Activated CD8-positive, alpha-beta T cell treated with anti-CD3 and anti-CD28 coated beads, Interleukin-2, amount 10 ng/mL, durations not matched to agents 7 days and 5 days (primary cell): Measurements from ENCODE around the gene CEMIP. TPM values are rescaled to one million over a fixed set of nuclear protein-coding genes. Genes with fewer than 3 reads are reported as not detected.

Experiments used
- ATAC-seq: fragments of 150-1000 bp; cut with Tn5 transposase; one replicate; pipeline ENCODE4 v1.10.0; 2021; ENCODE audit warnings: moderate library complexity
- CTCF ChIA-PET: fragments of 350-600 bp; sonication (Branson Sonifier 250); formaldehyde crosslinking; loops from one replicate; lab custom pipeline; 2021; ENCODE audit warnings: antibody characterized with exemption; lab: Charles Lee
- POLR2A ChIA-PET: fragments of 350-600 bp; sonication (Branson Sonifier 250); formaldehyde crosslinking; loops from one replicate; lab custom pipeline; 2021; ENCODE audit warnings: antibody characterized with exemption; lab: Charles Lee
- DNase-seq: peaks from one replicate; pipeline ENCODE4 v3.0.0-alpha.2; 2020
- H3K27ac Mint-ChIP-seq: one replicate; pipeline ENCODE4 v1.8.0; 2021; ENCODE audit warnings: mild to moderate bottlenecking, mixed read lengths
- H3K27me3 Mint-ChIP-seq: one replicate; pipeline ENCODE4 v1.8.0; 2021; ENCODE audit warnings: low read depth, mixed read lengths
- H3K36me3 Mint-ChIP-seq: one replicate; pipeline ENCODE4 v1.8.0; 2021; ENCODE audit warnings: low read depth, mixed read lengths
- H3K4me1 Mint-ChIP-seq: one replicate; pipeline ENCODE4 v1.8.0; 2021; ENCODE audit warnings: low read depth, mixed read lengths
- H3K4me3 Mint-ChIP-seq: one replicate; pipeline ENCODE4 v1.8.0; 2021; ENCODE audit warnings: mild to moderate bottlenecking, mixed read lengths
- H3K9me3 Mint-ChIP-seq: one replicate; pipeline ENCODE4 v1.8.0; 2022; ENCODE audit warnings: mixed read lengths; ENCODE audit not compliant: insufficient read depth
- total RNA-seq, 2 experiments: library from RNA; stranded (reverse); gene quantifications; one replicate each; pipeline ENCODE4 v1.2.3, GENCODE V29; 2021

The CEMIP gene
- total RNA-seq, 2 experiments from 2014 or later, result not detected

DNA sequence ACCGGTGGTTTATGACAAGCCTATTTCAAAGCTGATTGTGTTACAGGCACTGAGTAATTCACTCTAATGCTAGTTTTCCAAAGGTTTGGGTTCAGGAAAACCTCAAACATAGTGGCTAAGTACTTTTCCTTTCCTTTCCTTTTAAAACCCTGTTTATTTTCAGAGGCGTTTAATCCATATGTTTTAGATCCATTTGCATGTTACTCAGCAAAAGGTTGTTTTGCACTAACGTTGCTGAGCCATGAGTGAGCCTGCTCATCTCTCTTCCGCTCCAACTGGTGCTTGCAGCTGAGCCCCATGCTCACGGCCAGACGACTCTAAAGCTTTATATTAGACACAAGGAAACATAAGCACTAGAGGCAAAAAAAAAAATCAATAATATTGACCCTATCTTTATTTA, 9.4 kb downstream of the CEMIP start:
- DNase-seq, result no peak
- no peak overlapping the region for H3K27ac Mint-ChIP-seq
- no peak for ATAC-seq
- peaks cover 2% of the 10 kb centered on the region for H3K4me1 Mint-ChIP-seq
- H3K4me3 Mint-ChIP-seq, result no peak overlapping the region
- POLR2A ChIA-PET, result no interaction called here
- H3K36me3 Mint-ChIP-seq, result no peaks in the 10 kb centered on the region
- peaks cover 17% of the 10 kb centered on the region for H3K27me3 Mint-ChIP-seq
- H3K9me3 Mint-ChIP-seq, result no peaks in the 10 kb centered on the region
- CTCF ChIA-PET, result interaction anchor here (2.0 to 3.3 kb wide), 2 partner anchors 9 to 12 kb away, joined by 6 to 30 read pairs; partner anchors contain the start of gene CEMIP

DNA sequence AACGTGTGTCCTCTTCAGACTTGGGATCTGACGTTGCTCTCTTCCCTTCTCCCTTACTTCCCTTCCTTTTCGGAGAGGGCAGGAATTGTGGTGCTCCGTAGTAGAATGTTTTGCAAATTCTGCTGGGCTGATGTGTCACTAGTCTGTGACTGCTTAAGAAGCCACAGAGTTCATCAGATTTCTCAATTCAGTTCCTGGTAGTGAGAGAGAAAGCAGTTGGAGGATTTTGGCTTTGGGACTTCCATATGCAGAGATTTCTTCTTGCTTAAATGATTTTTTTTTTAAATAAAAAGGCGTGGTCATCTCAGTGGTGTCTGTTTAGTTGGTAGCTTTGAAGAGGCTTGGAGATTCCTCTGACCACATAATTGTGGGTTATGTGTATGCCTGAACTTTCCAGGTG, 10.1 kb downstream of the CEMIP start:
- H3K4me1 Mint-ChIP-seq, result no peaks in the 10 kb centered on the region
- POLR2A ChIA-PET, result no interaction called here
- CTCF ChIA-PET, result no interaction called here
- ATAC-seq (no peak), DNase-seq (no peak)
- peaks cover 17% of the 10 kb centered on the region for H3K27me3 Mint-ChIP-seq
- H3K9me3 Mint-ChIP-seq, result no peaks in the 10 kb centered on the region
- no peak overlapping the region for H3K27ac Mint-ChIP-seq
- no peaks in the 10 kb centered on the region for H3K36me3 Mint-ChIP-seq
- H3K4me3 Mint-ChIP-seq, result no peak overlapping the region

DNA sequence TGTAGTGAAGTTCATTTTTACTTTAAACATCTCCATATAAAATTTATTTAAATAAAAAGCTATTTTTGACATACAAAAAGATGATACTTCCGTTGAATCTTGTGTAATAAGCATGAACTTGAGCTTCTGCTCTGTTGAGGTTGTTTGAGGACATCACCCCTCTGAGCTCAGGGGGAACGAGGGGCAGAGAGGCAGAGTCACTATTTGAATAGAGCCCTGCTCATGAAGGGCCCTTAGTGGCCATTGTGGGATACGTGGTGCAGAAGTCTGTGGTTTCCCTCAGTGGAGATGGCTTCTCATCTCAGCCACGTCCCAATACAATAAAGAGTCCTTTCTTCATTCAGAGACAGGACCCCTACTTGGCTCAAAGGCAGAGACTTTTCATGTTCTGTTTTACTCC, 10.6 kb downstream of the CEMIP start:
- DNase-seq (no peak), ATAC-seq (no peak)
- POLR2A ChIA-PET, result no interaction called here
- Mint-ChIP-seq H3K4me3 (no peak overlapping the region), H3K36me3 (no peaks in the 10 kb centered on the region), H3K4me1 (no peaks in the 10 kb centered on the region), H3K27ac (no peak overlapping the region), H3K27me3 (peaks cover 20% of the 10 kb centered on the region), H3K9me3 (no peaks in the 10 kb centered on the region)
- CTCF ChIA-PET, result interaction anchor here (1.1 kb wide), 1 partner anchor 14 kb away, joined by 3 read pairs; no protein-coding TSS in a partner anchor

DNA sequence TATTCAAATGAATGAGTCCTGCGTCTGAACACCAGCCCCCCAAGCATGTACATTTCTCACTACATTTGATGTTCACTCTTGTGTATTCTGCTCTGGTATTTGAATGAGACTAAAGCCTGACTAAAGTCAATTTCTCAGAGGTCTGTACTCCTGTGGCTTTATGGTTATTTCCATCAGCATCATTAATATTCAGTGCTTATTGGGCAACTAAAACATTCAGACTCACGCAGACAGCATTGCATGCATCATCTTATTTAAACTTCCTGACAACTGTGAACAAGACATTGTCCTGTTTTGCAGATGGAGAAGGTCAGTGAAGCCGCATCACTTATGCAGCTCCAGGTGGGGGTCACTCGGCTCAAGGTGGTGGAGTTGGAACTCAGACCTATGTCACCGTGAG, 11.1 kb downstream of the CEMIP start:
- no peak for DNase-seq
- CTCF ChIA-PET, result interaction anchor here (1.1 kb wide), 1 partner anchor 13 kb away, joined by 3 read pairs; no protein-coding TSS in a partner anchor
- POLR2A ChIA-PET, result no interaction called here

DNA sequence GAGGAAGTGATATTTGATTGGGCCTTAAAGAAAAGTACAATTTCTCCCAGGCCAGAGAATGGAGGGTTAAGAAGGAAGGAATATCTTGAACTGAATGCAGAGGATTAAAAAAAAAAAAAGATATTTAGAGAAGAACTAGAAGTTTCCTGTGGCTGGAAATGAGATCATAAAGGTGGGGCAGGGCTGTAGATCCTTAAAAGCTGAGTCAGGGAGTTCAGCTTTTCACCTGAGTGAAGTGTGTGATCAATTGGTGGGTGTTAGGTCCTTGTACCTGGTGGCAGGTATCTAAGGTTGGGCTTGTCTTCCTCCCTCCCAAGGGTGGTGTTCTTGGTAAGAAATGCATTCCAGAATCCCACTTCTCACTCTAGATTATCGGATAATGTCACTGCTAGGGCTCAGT, 11.8 kb downstream of the CEMIP start:
- DNase-seq (no peak), ATAC-seq (no peak)
- Mint-ChIP-seq H3K4me3 (no peak overlapping the region), H3K27me3 (peaks cover 24% of the 10 kb centered on the region), H3K9me3 (no peaks in the 10 kb centered on the region), H3K27ac (no peak overlapping the region), H3K36me3 (no peaks in the 10 kb centered on the region), H3K4me1 (no peaks in the 10 kb centered on the region)
- CTCF ChIA-PET, result interaction anchor here (1.1 kb wide), 1 partner anchor 13 kb away, joined by 3 read pairs; no protein-coding TSS in a partner anchor
- POLR2A ChIA-PET, result no interaction called here

More for the DNA sequence above, 11.1 kb downstream of the CEMIP start:
- H3K27me3 Mint-ChIP-seq, result peaks cover 23% of the 10 kb centered on the region
- no peak overlapping the region for H3K4me3 Mint-ChIP-seq
- no peaks in the 10 kb centered on the region for H3K36me3 Mint-ChIP-seq
- H3K9me3 Mint-ChIP-seq, result no peaks in the 10 kb centered on the region
- no peaks in the 10 kb centered on the region for H3K4me1 Mint-ChIP-seq
- H3K27ac Mint-ChIP-seq, result no peak overlapping the region
- no peak for ATAC-seq

DNA sequence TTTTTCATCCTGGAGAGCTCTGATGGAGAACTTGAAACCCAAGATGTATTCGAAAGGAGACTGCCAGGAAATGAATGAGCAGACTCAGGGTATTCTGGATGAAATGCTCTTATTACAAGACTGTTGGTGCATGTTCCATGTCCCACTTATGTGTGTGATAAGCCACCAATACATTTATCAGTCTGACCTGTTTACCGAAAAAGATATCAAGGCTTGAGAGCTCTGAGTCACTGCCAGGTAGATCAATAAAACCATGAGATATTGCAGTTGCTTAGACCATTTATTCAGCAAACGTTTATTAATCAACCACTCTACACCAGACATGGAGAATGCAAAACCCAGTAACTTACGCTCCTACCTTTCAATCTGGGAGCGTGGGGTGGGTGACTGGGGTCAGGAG, 17.2 kb downstream of the CEMIP start:
- Mint-ChIP-seq H3K27me3 (peaks cover 22% of the 10 kb centered on the region), H3K9me3 (no peaks in the 10 kb centered on the region), H3K4me3 (no peak overlapping the region), H3K27ac (no peak overlapping the region), H3K36me3 (no peaks in the 10 kb centered on the region), H3K4me1 (no peaks in the 10 kb centered on the region)
- ATAC-seq (no peak), DNase-seq (no peak)
- POLR2A ChIA-PET, result no interaction called here
- CTCF ChIA-PET, result interaction anchor here (0.7 to 0.8 kb wide), 2 partner anchors 20 to 251 kb away, joined by 3 read pairs; no protein-coding TSS in a partner anchor

DNA sequence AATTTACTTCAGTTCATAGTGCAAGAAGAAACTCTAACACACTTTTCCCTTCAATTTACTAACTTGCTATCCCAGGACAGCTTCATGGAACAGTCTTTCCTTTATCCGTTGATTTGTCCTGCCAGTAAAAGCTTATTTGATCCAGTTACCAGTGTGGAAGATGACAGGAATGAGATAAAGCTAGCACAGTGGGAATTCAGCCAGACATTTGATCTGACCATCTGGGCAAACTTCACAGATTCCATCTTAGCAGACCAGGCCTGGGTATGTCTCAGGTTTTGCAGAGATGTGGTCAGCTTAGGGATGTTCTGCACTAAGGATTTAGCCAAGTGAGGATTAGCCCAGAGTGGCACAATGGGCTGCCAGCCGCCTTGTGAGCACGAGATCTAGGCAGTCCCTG, 19.7 kb downstream of the CEMIP start:
- no peak overlapping the region for H3K27ac Mint-ChIP-seq
- ChIA-PET CTCF (interaction anchor here (1.9 kb wide), 1 partner anchor 22 kb away, joined by 7 read pairs; no protein-coding TSS in a partner anchor), POLR2A (no interaction called here)
- no peak overlapping the region for H3K4me3 Mint-ChIP-seq
- no peaks in the 10 kb centered on the region for H3K36me3 Mint-ChIP-seq
- DNase-seq (no peak), ATAC-seq (no peak)
- no peaks in the 10 kb centered on the region for H3K9me3 Mint-ChIP-seq
- peaks cover 15% of the 10 kb centered on the region for H3K27me3 Mint-ChIP-seq
- peaks cover 3% of the 10 kb centered on the region for H3K4me1 Mint-ChIP-seq

DNA sequence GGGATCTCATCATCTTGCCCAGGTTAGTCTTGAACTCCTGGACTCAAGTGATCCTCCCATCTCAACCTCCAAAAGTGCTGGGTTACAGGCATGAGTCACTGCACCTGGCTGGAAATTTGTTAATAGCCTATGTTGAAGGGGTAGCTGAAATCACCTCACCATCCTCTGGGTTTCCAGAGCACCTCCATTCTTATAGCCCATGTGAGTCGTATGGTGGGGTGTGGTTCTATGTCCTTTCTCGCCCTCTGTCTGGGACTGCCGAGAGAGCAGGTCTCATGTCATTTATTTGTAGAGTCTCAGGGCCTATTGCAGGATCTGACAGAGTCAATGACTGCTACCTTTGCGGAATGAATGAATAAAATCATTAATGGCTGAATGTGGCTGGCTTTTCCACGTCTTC, 20.9 kb downstream of the CEMIP start:
- Mint-ChIP-seq H3K9me3 (no peaks in the 10 kb centered on the region), H3K27me3 (peaks cover 12% of the 10 kb centered on the region), H3K4me3 (no peak overlapping the region), H3K36me3 (no peaks in the 10 kb centered on the region), H3K4me1 (peaks cover 15% of the 10 kb centered on the region), H3K27ac (no peak overlapping the region)
- ATAC-seq (no peak), DNase-seq (no peak)
- ChIA-PET POLR2A (no interaction called here), CTCF (no interaction called here)

DNA sequence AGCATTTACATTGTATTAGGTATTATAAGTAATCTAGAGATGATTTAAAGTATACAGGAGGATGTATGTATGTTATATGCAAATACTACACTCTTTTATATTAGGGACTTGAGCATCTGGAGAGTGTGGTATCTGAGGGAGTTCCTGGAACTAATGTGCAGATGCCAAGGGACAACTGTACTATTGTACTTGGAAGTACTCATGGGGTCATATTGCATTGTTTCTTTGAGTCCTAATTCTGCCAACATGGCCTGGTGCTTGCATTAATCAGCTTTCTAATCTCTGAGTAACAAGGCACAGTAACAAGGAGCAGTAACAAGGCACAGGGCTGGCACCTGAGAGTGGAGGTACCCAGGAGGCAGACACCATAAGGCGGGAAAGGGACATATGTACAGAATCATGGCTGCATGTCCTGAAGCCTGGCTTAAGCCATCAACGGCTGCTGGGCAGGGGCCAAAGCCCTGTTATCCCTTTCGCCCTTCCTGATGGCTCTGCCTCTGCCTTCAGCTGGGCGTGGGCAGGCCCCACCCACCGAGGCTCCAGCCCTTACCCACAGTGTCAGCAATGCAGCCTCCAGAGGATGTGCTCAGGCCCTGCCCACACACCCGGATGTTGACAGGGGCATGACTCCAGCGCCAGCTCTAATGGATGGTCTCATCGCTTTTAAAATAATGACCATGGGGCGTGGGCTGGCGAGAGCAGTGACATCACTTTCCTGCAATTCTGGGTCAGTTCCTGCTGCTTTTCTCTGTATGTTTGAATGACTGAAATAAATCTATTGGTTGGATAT, 22.9 kb downstream of the CEMIP start:
- peaks cover 18% of the 10 kb centered on the region for H3K4me1 Mint-ChIP-seq
- peaks cover 9% of the 10 kb centered on the region for H3K27me3 Mint-ChIP-seq
- H3K9me3 Mint-ChIP-seq, result no peaks in the 10 kb centered on the region
- CTCF ChIA-PET, result interaction anchor here (1.0 kb wide), 2 partner anchors 10 to 17 kb away, joined by 3 read pairs; no protein-coding TSS in a partner anchor
- H3K4me3 Mint-ChIP-seq, result no peak overlapping the region
- no peaks in the 10 kb centered on the region for H3K36me3 Mint-ChIP-seq
- no peak overlapping the region for H3K27ac Mint-ChIP-seq
- POLR2A ChIA-PET, result no interaction called here
- ATAC-seq, result no peak
- no peak for DNase-seq

DNA sequence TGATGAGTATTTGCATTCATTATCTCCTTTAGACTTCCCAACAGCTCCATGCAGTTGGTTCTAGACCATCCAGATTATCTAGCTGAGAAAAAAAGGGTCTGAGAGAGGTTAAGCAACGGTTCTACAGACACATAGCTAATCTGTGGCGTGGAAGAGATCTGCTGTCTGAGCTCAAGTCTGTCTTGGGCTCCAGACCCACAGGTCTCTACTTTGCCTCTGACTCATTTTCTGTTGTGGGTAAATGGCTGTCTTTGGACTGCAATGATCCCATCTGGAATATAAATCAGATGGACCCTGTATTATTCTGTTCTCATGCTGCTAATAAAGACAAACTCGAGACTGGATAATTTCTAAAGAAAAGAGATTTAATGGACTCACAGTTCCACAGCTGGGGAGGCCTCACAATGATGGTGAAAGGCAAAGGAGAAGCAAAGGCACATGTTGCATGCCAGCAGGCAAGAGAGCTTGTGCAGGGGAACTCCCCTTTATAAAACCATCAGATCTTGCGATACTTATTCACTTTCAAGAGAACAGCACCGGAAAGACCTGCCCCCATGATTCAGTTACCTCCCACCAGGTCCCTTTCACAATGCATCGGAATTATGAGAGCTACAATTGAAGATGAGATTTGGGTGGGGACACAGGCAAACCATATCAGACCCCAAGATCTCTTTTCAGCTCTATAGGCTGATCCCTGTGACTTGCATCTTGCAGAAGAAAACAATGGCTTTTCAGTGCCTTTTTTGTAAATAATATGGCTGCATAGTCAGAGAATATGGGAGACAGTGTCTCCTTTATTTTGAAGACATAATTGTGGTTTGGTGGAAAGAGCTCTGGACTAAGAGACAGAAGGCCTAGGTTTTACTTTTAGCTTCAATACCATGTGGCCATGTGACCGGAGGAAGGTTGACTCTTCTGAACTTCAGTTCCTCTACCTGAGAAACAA, 24.7 kb downstream of the CEMIP start:
- H3K27ac Mint-ChIP-seq, result no peak overlapping the region
- DNase-seq, result no peak
- H3K36me3 Mint-ChIP-seq, result no peaks in the 10 kb centered on the region
- no peaks in the 10 kb centered on the region for H3K9me3 Mint-ChIP-seq
- POLR2A ChIA-PET, result no interaction called here
- peaks cover 7% of the 10 kb centered on the region for H3K27me3 Mint-ChIP-seq
- H3K4me1 Mint-ChIP-seq, result peaks cover 18% of the 10 kb centered on the region
- H3K4me3 Mint-ChIP-seq, result no peak overlapping the region
- no peak for ATAC-seq
- CTCF ChIA-PET, result interaction anchor here (0.6 to 1.6 kb wide), 6 partner anchors 8 to 462 kb away, joined by 3 to 6 read pairs (median 4); partner anchors contain the start of gene CEMIP

DNA sequence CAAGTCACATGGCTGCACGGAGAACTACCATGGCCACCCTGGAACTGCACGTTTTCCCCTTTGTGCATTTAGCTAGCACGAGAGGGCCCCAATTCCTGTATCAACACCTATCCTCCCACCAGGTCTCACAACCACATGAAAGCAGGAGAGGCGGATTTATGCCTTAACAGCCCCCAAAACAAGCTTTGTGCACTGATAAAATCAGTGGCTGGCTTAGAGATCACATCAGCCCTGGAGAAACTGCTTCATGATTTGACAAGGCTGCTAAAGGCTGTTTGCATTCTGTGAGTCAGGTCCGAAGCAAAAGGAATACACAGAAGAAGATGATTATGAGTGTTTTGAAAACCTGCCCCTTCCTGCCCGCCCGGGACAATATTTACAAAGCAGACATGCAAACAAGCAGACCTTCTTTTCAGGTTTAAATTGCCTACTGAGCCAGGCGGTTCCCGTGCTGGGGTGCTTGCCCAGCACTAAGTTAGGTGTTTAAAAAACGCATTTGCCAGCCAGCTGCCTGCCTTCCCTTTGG, 25.9 kb downstream of the CEMIP start:
- DNase-seq (no peak), ATAC-seq (no peak)
- ChIA-PET POLR2A (no interaction called here), CTCF (interaction anchor here (1.1 to 1.6 kb wide), 3 partner anchors 29 to 461 kb away, joined by 3 to 6 read pairs (median 3); no protein-coding TSS in a partner anchor)
- H3K9me3 Mint-ChIP-seq, result no peaks in the 10 kb centered on the region
- no peaks in the 10 kb centered on the region for H3K36me3 Mint-ChIP-seq
- H3K4me1 Mint-ChIP-seq, result peaks cover 18% of the 10 kb centered on the region
- no peak overlapping the region for H3K4me3 Mint-ChIP-seq
- peaks cover 6% of the 10 kb centered on the region for H3K27me3 Mint-ChIP-seq
- no peak overlapping the region for H3K27ac Mint-ChIP-seq
